Parathyroid adenoma (tissue), 2 donors: ENCODE measurements around the gene HMGCR.
"Not testable (repeated sequence)": the region's sequence is repeated elsewhere in the genome, so short reads cannot be mapped to it uniquely, and the experiment has no call there.

ENCODE experiments used
- H2AFZ ChIP-seq: fragments of 300-600 bp; sonication (generic); one replicate; pipeline ENCODE4 v1.7.0; 2017; ENCODE audit warnings: antibody characterized with exemption, mild to moderate bottlenecking
- H3K27ac ChIP-seq: fragments of 300-600 bp; sonication (generic); one replicate; pipeline ENCODE4 v1.7.0; 2017
- H3K27me3 ChIP-seq: fragments of 300-600 bp; sonication (generic); one replicate; pipeline ENCODE4 v1.7.0; 2017; ENCODE audit warnings: low read length; ENCODE audit not compliant: control insufficient read depth, insufficient read depth
- H3K36me3 ChIP-seq: fragments of 300-600 bp; sonication (generic); one replicate; pipeline ENCODE4 v1.7.0; 2017; ENCODE audit warnings: low read length; ENCODE audit not compliant: control insufficient read depth, insufficient read depth
- H3K4me1 ChIP-seq: fragments of 300-600 bp; sonication (generic); one replicate; pipeline ENCODE4 v1.7.0; 2017; ENCODE audit warnings: control low read depth
- H3K4me2 ChIP-seq: fragments of 300-600 bp; sonication (generic); one replicate; pipeline ENCODE4 v1.7.0; 2017; ENCODE audit warnings: low read length
- H3K4me3 ChIP-seq: fragments of 300-600 bp; sonication (generic); one replicate; pipeline ENCODE4 v1.7.0; 2017; ENCODE audit warnings: low read depth, low read length
- H3K79me2 ChIP-seq: fragments of 300-600 bp; sonication (generic); one replicate; pipeline ENCODE4 v1.7.0; 2017; ENCODE audit warnings: control low read depth
- H3K9ac ChIP-seq: fragments of 300-600 bp; sonication (generic); one replicate; pipeline ENCODE4 v1.7.0; 2017; ENCODE audit warnings: mild to moderate bottlenecking
- H3K9me3 ChIP-seq: fragments of 300-600 bp; sonication (generic); one replicate; pipeline ENCODE4 v1.7.0; 2017; ENCODE audit warnings: low read length; ENCODE audit not compliant: control insufficient read depth
- TF ChIP-seq, protein P1 (sequence below): fragments of 300-600 bp; sonication (generic); IDR thresholded peaks from one replicate; pipeline ENCODE4 v1.7.0; 2017; ENCODE audit warnings: antibody characterized with exemption, mild to moderate bottlenecking
- donor health status: primary hyperparathyroidism.

The HMGCR gene

DNA sequence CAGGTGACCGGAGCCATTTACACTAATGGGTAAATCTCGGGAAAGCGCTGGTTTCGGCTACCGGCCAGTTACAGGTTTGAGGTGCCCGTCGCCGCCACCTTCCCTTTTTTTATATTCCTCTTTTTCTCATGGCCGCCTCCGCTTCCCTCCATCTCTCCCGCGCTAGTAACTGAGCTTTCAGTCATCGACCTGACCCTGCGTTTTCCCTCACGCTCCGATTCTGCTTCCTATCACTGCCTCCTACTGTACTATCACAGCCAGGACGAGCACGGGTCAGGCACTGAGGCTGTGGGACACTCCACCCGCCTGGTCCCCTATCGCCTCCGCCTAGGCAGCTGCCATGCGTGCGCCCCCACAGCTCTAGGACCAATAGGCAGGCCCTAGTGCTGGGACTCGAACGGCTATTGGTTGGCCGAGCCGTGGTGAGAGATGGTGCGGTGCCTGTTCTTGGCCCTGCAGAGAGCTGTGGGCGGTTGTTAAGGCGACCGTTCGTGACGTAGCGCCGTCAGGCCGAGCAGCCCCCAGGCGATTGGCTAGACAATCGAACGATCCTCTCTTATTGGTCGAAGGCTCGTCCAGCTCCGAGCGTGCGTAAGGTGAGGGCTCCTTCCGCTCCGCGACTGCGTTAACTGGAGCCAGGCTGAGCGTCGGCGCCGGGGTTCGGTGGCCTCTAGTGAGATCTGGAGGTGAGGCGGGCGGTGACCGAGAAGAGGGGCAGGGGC is at the start of gene HMGCR:
HMGCR (plus strand) TSS at position 606 of the 722 bp plus-strand sequence. CDS start 5,386 bp downstream, outside the sequence.
- no peaks in the 10 kb centered on the region for H3K27me3 ChIP-seq
- no peaks in the 10 kb centered on the region for H3K36me3 ChIP-seq
- peak within 1 kb of the TSS; percentile 80 for H3K4me2 ChIP-seq
- peak within 1 kb of the TSS; percentile 86 for H2AFZ ChIP-seq
- H3K9me3 ChIP-seq: no peaks in the 10 kb centered on the region
- TF ChIP-seq, protein P1, sequence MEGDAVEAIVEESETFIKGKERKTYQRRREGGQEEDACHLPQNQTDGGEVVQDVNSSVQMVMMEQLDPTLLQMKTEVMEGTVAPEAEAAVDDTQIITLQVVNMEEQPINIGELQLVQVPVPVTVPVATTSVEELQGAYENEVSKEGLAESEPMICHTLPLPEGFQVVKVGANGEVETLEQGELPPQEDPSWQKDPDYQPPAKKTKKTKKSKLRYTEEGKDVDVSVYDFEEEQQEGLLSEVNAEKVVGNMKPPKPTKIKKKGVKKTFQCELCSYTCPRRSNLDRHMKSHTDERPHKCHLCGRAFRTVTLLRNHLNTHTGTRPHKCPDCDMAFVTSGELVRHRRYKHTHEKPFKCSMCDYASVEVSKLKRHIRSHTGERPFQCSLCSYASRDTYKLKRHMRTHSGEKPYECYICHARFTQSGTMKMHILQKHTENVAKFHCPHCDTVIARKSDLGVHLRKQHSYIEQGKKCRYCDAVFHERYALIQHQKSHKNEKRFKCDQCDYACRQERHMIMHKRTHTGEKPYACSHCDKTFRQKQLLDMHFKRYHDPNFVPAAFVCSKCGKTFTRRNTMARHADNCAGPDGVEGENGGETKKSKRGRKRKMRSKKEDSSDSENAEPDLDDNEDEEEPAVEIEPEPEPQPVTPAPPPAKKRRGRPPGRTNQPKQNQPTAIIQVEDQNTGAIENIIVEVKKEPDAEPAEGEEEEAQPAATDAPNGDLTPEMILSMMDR: peak; percentile 39
- peak within 1 kb of the TSS; percentile 87 for H3K27ac ChIP-seq
- H3K9ac ChIP-seq: peak within 1 kb of the TSS; percentile 79
- H3K4me1 ChIP-seq: peaks cover 9% of the 10 kb centered on the region
- peaks cover 17% of the 10 kb centered on the region for H3K79me2 ChIP-seq
- peak within 1 kb of the TSS; percentile 79 for H3K4me3 ChIP-seq

DNA sequence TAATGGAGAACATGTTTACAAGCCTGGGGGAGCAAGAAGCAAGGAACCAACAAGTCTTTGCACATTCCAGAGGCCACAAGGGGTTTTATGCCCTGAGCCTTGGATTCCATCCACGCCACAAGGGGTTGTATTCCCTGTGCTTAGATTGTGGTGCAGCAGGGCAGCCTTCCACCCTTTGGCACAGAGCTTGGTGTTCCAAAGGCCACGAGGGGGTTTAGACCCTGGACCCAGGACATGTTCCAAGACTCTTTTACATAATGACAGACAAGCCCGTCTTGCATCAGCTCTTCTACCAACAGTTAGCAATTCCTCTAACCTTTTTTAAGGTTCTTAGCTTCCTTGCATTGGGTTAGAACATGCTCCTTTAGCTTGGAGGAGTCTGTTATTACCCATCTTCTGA is 45.2 kb upstream of the HMGCR start:
- not testable (repeated sequence) for H3K27me3 ChIP-seq, H3K36me3 ChIP-seq, H3K4me2 ChIP-seq, H3K79me2 ChIP-seq, H3K9me3 ChIP-seq, H3K27ac ChIP-seq, H2AFZ ChIP-seq, H3K9ac ChIP-seq, H3K4me3 ChIP-seq, H3K4me1 ChIP-seq

DNA sequence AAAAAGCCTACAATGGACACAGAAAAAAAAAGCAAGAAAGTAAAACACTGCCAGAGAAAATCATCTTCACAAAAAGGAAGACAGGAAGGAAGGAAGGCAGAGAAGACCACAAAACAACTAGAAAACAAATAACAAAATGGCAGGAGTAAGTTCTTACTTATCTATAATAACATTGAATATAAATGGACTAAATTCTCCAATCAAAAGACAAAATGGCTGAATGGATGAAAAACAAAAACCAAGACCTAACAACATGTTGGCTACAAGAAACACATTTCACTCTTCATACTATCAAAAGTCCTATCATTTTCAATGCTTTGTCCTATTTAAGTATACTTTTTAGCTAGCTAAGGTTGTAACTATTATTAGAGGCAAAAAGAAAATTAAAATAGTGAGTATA is 36.9 kb upstream of the HMGCR start:
- H3K4me1 ChIP-seq: no peaks in the 10 kb centered on the region
- H3K27ac ChIP-seq: no peak overlapping the region
- no peak overlapping the region for H3K4me3 ChIP-seq
- H3K27me3 ChIP-seq: no peaks in the 10 kb centered on the region
- no peaks in the 10 kb centered on the region for H3K79me2 ChIP-seq
- TF ChIP-seq, protein P1: no peak
- no peak overlapping the region for H3K9ac ChIP-seq
- no peaks in the 10 kb centered on the region for H3K9me3 ChIP-seq
- H3K4me2 ChIP-seq: no peak overlapping the region
- H3K36me3 ChIP-seq: no peaks in the 10 kb centered on the region
- H2AFZ ChIP-seq: no peak overlapping the region

DNA sequence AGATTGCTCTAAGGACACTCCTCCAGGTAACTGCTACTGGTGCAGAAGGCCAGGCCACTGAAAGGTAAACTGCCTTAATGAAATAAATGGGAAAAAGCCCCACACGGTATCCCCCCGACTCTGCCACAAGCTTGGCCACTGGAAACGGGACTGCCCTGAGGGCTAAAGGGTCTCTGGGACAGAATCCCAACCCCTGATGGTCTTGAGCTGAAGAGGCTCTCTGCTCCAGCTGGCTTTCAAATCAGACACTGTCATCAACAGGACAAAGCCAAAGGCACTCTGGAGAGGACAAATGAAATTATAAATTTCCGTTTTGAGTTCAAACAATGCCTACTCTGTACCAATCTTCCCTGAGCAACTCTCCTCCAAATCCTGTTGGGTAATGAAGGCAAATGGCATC is 33.6 kb upstream of the HMGCR start:
- no peaks in the 10 kb centered on the region for H3K4me1 ChIP-seq
- no peak overlapping the region for H3K4me2 ChIP-seq
- H3K27ac ChIP-seq: no peak overlapping the region
- H3K9me3 ChIP-seq: no peaks in the 10 kb centered on the region
- H3K36me3 ChIP-seq: no peaks in the 10 kb centered on the region
- H2AFZ ChIP-seq: no peak overlapping the region
- H3K79me2 ChIP-seq: no peaks in the 10 kb centered on the region
- TF ChIP-seq, protein P1: no peak
- no peak overlapping the region for H3K4me3 ChIP-seq
- H3K9ac ChIP-seq: no peak overlapping the region
- no peaks in the 10 kb centered on the region for H3K27me3 ChIP-seq

DNA sequence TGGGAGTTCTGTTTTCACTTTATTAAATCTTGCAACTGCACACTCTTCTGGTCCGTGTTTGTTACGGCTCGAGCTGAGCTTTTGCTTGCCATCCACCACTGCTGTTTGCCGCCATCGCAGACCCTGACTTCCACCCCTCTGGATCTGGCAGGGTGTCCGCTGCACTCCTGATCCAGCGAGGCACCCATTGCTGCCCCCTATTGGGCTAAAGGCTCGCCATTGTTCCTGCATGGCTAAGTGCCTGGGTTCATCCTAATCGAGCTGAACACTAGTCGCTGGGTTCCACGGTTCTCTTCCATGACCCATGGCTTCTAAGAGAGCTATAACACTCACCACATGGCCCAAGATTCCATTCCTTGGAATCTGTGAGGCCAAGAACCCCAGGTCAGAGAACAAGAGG is 32.5 kb upstream of the HMGCR start:
- H3K4me1 ChIP-seq, H3K36me3 ChIP-seq, H3K27ac ChIP-seq, H3K27me3 ChIP-seq, H3K9me3 ChIP-seq, H2AFZ ChIP-seq, H3K4me3 ChIP-seq, H3K9ac ChIP-seq, H3K79me2 ChIP-seq, H3K4me2 ChIP-seq: not testable (repeated sequence)

DNA sequence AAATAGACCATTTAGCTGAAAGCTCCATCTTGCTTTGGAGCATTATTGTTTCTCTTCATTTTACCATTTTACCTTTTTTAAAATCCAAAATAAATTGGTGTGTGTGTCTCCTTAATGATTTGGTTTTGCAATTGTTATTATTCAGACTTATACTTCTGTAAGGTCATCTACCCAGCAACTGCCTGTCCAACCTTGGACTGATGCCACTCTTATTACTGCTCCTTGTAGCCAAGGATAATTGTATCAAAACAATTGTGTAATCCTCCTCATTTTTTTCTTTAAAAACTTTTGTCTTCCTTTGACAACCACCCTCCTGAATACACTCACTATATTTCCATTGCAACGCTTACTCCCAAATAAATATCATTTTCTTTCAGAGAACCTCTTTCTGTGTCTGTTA is 30.3 kb upstream of the HMGCR start:
- H3K4me2 ChIP-seq: no peak overlapping the region
- H3K4me3 ChIP-seq: no peak overlapping the region
- no peaks in the 10 kb centered on the region for H3K9me3 ChIP-seq
- H3K27ac ChIP-seq: no peak overlapping the region
- TF ChIP-seq, protein P1: no peak
- H3K9ac ChIP-seq: no peak overlapping the region
- no peaks in the 10 kb centered on the region for H3K79me2 ChIP-seq
- H3K4me1 ChIP-seq: no peaks in the 10 kb centered on the region
- H2AFZ ChIP-seq: no peak overlapping the region
- no peaks in the 10 kb centered on the region for H3K27me3 ChIP-seq
- H3K36me3 ChIP-seq: no peaks in the 10 kb centered on the region
